Lung microvascular endothelial cell (primary cell): ENCODE results near the gene KCNK6. TPM values are rescaled to one million over a fixed set of nuclear protein-coding genes. Genes with fewer than 3 reads are reported as not detected.
"Not testable (repeated sequence)": the region's sequence is repeated elsewhere in the genome, so short reads cannot be mapped to it uniquely, and the experiment has no call there.

ENCODE experiments used
- DNase-seq, 2 donors: peaks; one replicate each; pipeline versions ENCODE4 v3.0.0 to v3.0.0-alpha.2; 2010; ENCODE audit warnings: low read depth in 2 of 2
- total RNA-seq: library from RNA; depleted of rRNA; stranded (reverse); fragments of >200 nt; gene quantifications from 2 replicates; pipeline ENCODE4 v1.2.1, GENCODE V29; 2014

The KCNK6 gene
- total RNA-seq, 1 donor from 2014 or later, result 5.4 TPM

GRCh38 chr19:38361633-38362075 is 42.0 kb downstream of the KCNK6 start:
- DNase-seq, result peak; percentile 71 to 83

DNA sequence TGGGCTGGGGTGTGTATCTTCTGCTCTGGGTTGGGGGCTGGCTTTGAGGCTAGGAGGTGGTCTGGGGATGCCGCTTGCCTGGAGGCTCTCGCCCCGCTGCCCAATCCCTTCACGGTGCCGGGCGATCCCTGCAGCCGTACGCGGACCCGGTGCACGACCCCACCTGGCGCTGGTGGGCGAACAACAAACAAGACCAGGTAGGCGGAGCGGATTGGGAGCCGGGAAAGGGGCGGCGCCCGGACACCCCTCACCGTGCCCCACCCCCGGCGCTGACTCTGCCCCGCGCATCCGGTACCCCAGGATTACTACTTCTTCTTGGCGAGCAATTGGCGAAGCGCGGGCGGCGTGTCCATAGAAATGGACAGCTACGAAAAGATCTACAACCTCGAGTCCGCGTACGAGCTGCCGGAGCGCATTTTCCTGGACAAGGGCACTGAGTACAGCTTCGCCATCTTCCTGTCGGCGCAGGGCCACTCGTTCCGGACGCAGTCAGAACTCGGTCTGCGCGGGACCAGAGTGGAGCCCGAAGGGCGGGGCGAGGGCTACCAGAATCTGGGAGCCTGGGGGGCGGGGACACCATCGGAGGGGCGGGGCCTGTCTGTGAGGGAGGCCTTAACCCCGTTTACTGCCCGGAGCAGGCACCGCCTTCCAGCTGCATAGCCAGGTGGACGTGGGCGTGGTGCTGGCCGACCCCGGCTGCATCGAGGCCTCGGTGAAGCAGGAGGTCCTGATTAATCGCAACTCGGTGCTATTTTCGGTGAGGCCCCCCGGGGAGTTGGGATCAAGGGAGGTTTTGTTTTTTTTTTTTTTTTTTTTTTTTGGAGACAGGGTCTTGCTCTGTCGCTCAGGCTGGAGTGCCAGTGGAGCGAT is 42.7 kb downstream of the KCNK6 start:
- DNase-seq, result peak; percentile 45 to 69

GRCh38 chr19:38362946-38363688 is 43.5 kb downstream of the KCNK6 start:
- DNase-seq, result not testable (repeated sequence)

GRCh38 chr19:38367041-38367440 is 47.4 kb downstream of the KCNK6 start:
- DNase-seq, result no peak

GRCh38 chr19:38369584-38369983 is 49.9 kb downstream of the KCNK6 start:
- DNase-seq, result no peak

DNA sequence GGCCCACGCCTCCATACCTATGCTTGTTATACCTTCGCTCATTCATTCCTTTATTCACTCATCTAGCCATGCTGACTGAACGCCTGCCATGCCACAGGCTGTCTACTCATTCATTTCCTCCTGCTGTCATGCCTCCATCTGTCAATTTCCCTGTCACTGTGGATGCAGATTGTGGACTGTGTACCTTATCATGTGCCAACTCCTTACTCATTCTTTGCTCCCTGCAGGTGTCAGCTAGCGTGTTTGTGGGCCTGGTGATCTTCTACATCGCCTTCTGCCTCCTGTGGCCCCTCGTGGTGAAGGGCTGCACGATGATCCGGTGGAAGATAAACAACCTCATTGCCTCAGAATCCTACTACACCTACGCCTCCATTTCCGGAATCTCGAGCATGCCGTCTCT is 50.7 kb downstream of the KCNK6 start:
- no peak for DNase-seq

- no peak for DNase-seq
Measured at GRCh38 chr19:38371081-38371480, 51.4 kb downstream of the KCNK6 start.

- DNase-seq, result no peak
Measured at GRCh38 chr19:38373907-38374331, 54.3 kb downstream of the KCNK6 start.

- peak; percentile 97 to 99 for DNase-seq
Measured at GRCh38 chr19:38374332-38375097, 54.9 kb downstream of the KCNK6 start, which contains the start of gene PSMD8. Gene PSMD8 (plus strand): TSS chr19:38374571. CDS start chr19:38374602, 31 bp downstream.

DNA sequence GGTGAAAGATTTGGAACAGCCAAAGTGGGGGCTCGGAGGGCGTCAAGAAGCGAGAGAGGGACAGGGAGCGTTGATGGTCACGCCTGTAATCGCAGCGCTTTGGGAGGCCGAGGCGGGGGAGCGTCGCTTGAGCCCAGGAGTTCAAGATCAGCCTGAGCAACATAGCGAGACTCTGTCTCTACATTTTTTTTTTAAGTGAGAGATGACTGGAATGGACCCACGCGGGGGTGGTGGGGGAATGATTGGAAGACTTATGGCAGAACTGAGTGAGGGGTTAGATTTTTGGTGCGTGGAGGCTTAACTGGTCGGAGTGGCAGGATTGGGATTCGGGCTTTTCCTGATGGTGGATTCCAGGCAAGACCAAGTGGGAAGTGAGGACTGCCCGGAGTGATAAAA is 55.5 kb downstream of the KCNK6 start:
- DNase-seq, result no peak

DNA sequence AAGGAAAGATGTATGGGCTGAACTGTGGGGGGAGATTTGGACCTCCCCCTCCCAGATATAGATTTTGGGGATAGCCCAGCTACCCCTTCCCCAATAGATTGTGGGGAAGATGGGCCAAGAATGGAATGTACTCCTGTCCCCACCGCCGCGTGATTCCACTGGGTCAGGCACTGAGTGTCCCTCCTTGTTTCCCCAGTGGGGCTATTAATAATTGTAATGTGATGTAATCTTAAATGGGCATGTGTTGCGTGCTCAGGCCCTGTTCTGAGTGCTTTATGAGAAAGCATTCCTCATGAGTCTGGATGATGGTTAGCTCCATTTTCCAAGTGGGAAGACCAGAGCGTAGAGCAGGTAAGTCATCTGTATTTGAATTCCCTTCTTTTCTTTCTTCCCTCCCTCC is 56.1 kb downstream of the KCNK6 start:
- peak in 1 of 2 donors; percentile 28 for DNase-seq

- DNase-seq, result no peak
Measured at GRCh38 chr19:38376576-38376975, 56.9 kb downstream of the KCNK6 start.

DNA sequence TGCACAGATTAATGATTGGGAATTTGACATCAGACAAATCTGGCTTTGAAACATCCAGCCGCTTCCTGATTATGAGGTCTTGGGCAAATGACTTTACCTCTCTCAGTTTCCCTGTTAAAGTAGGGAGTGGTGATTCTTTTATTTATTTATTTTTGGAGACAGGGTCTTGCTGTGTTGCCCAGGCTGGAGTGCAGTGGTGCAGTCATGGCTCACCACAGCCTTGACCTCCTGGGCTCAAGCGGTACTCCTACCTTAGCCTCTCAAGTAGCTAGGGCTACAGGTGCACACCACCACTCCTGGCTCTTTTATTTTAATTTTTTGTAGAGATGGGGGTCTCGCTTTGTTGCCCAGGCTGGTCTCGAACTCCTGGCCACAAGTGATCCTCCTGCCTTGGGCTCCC is 57.4 kb downstream of the KCNK6 start:
- DNase-seq, result no peak

DNA sequence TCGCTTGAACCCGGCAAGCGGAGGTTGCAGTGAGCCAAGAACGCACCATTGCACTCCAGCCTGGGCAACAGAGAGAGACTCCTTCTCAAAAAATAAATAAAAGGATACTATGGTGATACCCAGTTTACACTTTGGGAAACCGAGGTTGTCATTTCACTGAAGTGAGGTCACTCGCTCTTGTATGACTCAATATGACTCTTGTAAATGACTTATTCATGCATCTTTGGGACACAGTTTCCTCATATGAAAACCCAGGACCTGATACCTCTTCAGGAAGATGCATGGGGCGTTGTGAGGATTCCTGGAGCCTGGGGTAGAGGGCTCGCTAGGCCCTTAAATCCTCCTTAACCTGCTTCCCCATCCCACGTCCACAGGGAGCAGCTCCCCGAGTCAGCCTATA is 59.2 kb downstream of the KCNK6 start:
- DNase-seq, result no peak

- no peak for DNase-seq
Measured at GRCh38 chr19:38381138-38381537, 61.5 kb downstream of the KCNK6 start.

Other genes with a start within 250 kb of the KCNK6 start
- under 0.01 and 0.22 TPM in 2 replicates for gene DPF1, start 95.6 kb upstream of the KCNK6 start, total RNA-seq
- gene PPP1R14A, start 63.5 kb upstream of the KCNK6 start, total RNA-seq, result 1.6 and 2.6 TPM in 2 replicates
- 26.8 and 27.0 TPM in 2 replicates for gene SPINT2, start 55.3 kb upstream of the KCNK6 start, total RNA-seq
- gene C19orf33, start 15.6 kb upstream of the KCNK6 start, total RNA-seq, result 0.40 and 2.2 TPM in 2 replicates
- 54.0 and 65.4 TPM in 2 replicates for gene YIF1B, start 3.9 kb upstream of the KCNK6 start, total RNA-seq
- 0.44 and 1.8 TPM in 2 replicates for gene CATSPERG, start 16.0 kb downstream of the KCNK6 start, total RNA-seq
- 178 and 202 TPM in 2 replicates for gene PSMD8, start 54.7 kb downstream of the KCNK6 start, total RNA-seq
- 0.22 TPM in 1 of 2 replicates, not detected in the other for gene GGN, start 68.2 kb downstream of the KCNK6 start, total RNA-seq
- gene SPRED3, start 68.9 kb downstream of the KCNK6 start, total RNA-seq, result under 0.01 and 0.87 TPM in 2 replicates
- gene FAM98C, start 83.2 kb downstream of the KCNK6 start, total RNA-seq, result 4.0 and 4.8 TPM in 2 replicates
- not detected in 2 replicates for gene RASGRP4, start 106.4 kb downstream of the KCNK6 start, total RNA-seq
- gene RYR1, start 113.8 kb downstream of the KCNK6 start, total RNA-seq, result not detected in 2 replicates